GM19035 (cell line): Measurements from ENCODE around the gene PKMYT1.
"Not testable (repeated sequence)": the region's sequence is repeated elsewhere in the genome, so short reads cannot be mapped to it uniquely, and the experiment has no call there.

ENCODE experiments used
- ATAC-seq: cut with Tn5 transposase; IDR thresholded peaks from one replicate; pipeline ENCODE4 v1.9.1; 2021; ENCODE audit not compliant: unreplicated experiment

PKMYT1 gene

DNA sequence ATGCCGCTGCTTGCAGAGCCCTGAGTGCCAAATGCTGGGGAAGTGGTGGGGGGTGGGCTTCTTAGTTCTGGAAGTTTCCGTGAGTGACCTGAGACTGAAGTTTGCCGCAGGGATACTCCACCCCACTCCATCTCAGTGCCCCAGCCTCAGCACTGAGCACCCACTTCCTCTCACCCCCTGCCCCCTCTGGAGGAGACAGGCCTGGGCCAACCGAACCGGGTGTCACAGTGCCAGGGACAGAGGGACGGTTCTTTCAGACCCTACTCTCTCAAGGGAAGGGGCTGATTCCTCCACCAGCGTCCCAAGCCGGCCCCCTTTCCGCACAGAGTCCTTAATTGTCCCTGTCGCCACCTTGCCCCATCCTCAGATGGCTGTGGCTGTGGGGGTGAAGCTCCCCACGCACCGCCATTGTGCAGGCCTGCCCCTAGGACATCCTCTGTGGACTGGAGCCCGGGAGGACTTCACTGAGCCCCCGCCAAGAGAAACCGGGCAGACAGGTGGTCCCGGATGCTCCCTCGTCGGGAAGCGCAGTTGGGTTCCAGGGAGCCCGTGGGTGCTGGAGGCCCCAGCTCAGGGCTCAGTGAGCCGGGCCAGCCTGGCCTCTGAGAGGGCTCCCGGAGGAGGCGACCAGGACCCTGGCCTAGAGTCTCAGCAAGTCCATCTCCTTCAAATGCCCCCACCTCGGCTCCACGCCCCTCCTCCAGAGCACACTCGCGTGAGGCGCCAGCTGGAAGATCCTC lies 17.7 kb downstream of the PKMYT1 start:
- ATAC-seq: no peak

GRCh38 chr16:2960183-2961010 lies 19.8 kb downstream of the PKMYT1 start:
- no peak for ATAC-seq

DNA sequence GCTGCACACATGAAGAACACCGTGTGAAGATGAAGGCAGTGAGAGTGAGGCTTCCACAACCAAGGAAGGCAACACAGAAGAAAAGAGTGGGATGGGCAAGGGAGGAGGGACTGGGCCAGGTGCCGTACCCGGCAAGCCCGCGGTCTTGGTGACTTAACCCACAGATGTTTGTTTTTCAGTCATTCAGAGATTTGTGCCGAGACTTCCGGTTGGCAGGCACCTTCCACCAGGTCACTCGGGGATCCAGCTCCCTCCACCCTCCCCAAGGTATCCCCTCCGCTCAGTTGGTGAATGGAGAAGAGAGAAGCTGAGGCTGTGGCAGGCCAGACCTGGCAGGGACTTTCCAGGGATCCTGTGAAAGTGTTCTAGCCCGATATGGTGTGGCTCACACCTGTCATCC lies 21.0 kb downstream of the PKMYT1 start:
- no peak for ATAC-seq

GRCh38 chr16:2956579-2956956 lies 23.7 kb downstream of the PKMYT1 start:
- ATAC-seq: no peak

- ATAC-seq: no peak
Observed at GRCh38 chr16:2955779-2956578, 24.3 kb downstream of the PKMYT1 start.

GRCh38 chr16:2955438-2955778 lies 24.8 kb downstream of the PKMYT1 start:
- ATAC-seq: no peak

DNA sequence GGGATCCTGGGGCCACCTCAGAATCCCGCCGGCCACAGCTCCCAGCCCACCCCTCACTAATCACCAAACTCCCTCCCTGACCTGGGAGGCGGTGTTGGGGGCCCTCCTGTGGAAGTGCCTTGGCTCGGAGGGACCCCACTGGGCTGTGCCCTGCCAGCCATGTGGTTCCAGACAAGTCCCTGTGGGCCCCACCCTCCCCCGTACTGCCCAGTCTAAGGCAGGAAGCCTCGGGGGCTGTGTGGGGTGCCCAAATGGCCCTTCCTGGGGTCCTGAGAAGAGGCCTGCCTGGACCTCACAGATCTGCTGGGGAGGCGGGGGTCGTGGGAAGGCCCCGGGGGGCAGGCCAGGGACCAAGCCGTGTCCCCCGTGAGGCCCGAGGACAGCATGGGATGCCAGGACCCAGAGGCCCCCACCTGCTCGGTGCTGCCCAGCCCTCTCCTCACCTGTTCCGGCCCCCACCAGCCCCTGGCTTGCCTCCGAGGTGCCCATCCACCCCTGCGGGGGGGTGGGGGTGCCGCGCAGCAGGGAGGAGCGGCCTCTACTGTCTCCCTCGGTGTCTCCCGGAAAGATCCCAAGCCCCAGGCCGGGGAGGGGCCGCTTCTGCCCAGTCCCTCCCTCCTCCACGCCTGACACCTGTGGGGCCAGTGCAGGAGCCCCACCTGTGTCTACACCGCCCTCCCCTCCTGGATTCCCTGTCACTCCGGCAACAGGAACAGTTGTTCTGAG lies 25.4 kb downstream of the PKMYT1 start:
- no peak for ATAC-seq

GRCh38 chr16:2953706-2954627 lies 26.3 kb downstream of the PKMYT1 start:
- no peak for ATAC-seq

DNA sequence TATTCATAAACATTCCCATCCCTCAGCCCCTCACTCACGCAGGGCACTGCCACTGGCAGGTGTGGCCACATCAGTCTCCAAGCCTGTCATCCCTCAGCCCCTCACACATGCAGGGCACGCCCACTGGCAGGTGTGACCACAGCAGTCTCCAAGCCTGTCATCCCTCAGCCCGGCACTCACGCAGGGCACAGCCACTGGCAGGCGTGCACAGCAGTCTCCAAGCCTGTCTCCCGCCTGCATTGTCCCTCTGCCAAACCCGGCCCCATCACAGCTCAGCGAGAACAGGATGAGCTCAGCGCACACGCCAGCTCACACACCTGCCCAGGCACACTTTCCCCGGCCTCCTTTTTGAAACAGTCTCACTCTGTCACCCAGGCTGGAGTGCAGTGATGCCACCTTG lies 27.6 kb downstream of the PKMYT1 start:
- ATAC-seq: no peak

- no peak for ATAC-seq
Observed at GRCh38 chr16:2950773-2951172, 29.5 kb downstream of the PKMYT1 start.

DNA sequence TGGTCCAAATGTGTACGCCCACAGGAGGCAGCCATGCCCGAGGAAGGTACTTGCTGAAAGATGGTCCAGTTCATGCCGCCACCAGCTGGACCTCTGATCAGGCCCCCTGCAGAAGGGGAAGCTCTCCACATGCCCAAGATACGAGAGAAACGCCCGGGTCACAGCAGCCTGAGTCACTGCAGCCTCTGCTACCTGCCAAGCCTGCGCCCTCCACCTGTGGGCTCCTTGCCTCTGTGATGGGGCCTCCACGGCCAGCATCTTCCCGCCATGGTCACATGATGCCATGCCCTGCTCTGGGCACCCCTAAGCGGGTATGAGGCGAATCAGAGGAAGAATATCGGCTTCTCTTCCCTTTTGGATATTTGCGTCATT lies 29.9 kb downstream of the PKMYT1 start:
- ATAC-seq: no peak

DNA sequence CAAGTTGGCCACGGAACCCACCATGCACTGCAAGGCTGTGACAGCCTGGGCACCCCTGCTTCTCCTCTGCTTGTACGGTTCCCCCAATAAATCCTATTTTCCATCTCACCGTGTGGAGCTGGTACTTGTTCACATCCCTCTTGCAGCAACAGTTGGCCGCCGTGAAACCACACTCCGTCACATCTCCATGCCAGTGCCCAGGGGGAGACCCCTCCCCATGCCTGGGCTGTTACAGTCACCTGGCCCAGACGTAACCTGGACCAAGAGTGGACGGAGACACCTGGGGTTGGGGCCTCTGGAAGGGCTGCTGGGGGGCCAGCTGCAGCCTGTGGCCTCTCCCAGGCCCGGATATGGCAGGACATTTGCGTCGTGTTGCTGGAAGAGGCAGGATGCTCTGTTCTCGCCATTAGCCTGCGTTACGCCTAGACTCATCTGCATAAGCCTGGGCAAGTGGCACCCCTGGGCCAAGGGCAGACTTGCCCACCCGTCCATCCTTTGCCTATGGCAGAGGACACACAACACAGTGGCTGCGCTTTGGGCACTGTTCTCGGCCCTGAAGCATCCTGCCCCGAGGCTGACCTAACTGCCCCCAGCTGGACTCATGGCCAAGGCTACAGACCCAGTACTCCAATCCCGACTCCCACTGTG lies 30.4 kb downstream of the PKMYT1 start:
- ATAC-seq: no peak

DNA sequence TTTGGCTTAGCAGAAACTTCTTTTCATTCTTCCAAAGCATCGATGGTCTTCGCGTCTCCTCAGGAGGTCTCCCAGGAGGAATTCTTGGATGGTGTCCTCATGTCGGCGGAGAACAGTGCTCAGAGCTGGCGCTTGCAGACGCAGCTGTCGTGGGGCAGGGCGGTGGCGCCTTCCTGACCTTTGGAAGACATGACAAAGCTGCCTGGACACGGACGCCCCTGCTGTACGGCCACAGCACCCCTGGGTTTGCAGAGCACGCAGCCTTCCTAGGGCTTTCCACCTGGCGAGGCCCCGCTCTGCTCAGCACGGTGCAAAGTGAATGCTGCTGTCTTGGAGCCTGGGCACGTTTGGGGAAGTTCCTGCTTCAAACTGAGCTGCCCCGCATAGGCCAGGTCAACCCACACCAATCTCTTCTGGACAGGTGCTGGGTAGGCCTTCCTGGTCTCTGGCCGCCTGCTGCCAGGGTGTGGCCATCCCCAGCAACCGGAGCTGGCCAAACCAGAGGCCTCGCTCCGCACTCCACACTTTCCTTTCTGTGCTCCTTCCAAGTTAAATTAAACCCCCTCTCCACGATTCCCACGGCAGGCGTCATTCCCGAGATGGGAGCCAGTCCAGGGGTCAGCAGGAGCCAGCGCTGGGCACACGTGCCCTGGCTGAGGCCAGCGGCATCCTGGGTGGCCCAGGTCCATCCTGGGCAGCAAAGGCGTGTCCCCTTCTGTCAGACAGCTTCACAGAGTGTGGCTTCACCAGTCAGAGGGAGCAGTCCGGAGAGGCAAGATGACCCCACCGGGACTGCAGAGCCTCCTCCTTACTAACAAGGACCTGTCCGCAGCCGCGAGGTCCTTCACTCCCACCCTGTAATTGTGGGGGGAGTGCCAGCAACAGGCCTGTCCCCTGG lies 31.2 kb downstream of the PKMYT1 start:
- no peak for ATAC-seq

- no peak for ATAC-seq
Observed at GRCh38 chr16:2946649-2947048, 33.6 kb downstream of the PKMYT1 start.

- ATAC-seq: not testable (repeated sequence)
Observed at GRCh38 chr16:2943716-2944115, 36.5 kb downstream of the PKMYT1 start.

GRCh38 chr16:2942045-2942444 lies 38.2 kb downstream of the PKMYT1 start:
- ATAC-seq: no peak

GRCh38 chr16:2939968-2940367 lies 40.3 kb downstream of the PKMYT1 start:
- no peak for ATAC-seq

- no peak for ATAC-seq
Observed at GRCh38 chr16:2938206-2938605, 42.0 kb downstream of the PKMYT1 start.

DNA sequence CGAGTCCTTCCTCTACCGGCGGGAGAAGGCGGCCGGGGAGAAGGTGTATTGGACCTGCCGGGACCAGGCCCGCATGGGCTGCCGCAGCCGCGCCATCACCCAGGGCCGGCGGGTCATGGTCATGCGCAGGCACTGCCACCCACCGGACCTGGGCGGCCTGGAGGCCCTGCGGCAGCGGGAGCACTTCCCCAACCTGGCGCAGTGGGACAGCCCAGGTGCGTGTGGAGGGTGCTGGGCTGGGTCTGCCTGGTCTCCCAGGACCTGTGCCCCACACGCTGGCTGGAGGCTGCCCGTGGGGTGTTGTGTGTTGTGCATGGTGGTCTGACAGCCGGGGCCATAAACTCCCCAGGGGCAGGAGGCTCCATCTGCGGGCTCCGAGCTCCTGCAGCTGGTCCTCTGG lies 43.1 kb downstream of the PKMYT1 start:
- no peak for ATAC-seq
